Osteocyte (in vitro differentiated cells): ENCODE data around the gene ARSB. TPM values are rescaled to one million over a fixed set of nuclear protein-coding genes. Genes with fewer than 3 reads are reported as not detected.
A peak's percentile ranks its signal among the peaks of the same experiment; 100 is the strongest.

Source experiments
- DNase-seq: peaks from one replicate; pipeline ENCODE4 v3.0.0; 2021; ENCODE audit warnings: mixed read lengths; ENCODE audit not compliant: unreplicated experiment; ENCODE audit errors: extremely low spot score
- H3K27ac Mint-ChIP-seq: one replicate; pipeline ENCODE4 v1.8.0; 2021; ENCODE audit warnings: mild to moderate bottlenecking, mixed read lengths; ENCODE audit not compliant: unreplicated experiment
- H3K27me3 Mint-ChIP-seq: one replicate; pipeline ENCODE4 v1.8.0; 2021; ENCODE audit warnings: mixed read lengths; ENCODE audit not compliant: unreplicated experiment
- H3K36me3 Mint-ChIP-seq: one replicate; pipeline ENCODE4 v1.8.0; 2021; ENCODE audit warnings: mixed read lengths; ENCODE audit not compliant: unreplicated experiment
- H3K4me1 Mint-ChIP-seq: one replicate; pipeline ENCODE4 v1.8.0; 2021; ENCODE audit warnings: mixed read lengths; ENCODE audit not compliant: unreplicated experiment
- H3K4me3 Mint-ChIP-seq: one replicate; pipeline ENCODE4 v1.8.0; 2021; ENCODE audit warnings: mild to moderate bottlenecking, moderate library complexity, mixed read lengths; ENCODE audit not compliant: unreplicated experiment
- H3K9me3 Mint-ChIP-seq: one replicate; pipeline ENCODE4 v1.8.0; 2021; ENCODE audit warnings: mixed read lengths; ENCODE audit not compliant: unreplicated experiment
- total RNA-seq: library from RNA; stranded (reverse); gene quantifications from 2 replicates; pipeline ENCODE4 v1.2.1, GENCODE V29; 2021
- TF ChIP-seq, protein P1 (sequence below): fragments of 200-600 bp; sonication (generic); IDR thresholded peaks from 2 replicates; pipeline ENCODE4 v1.5.0; 2021; ENCODE audit warnings: antibody characterized with exemption, mild to moderate bottlenecking, moderate library complexity

Gene ARSB
- total RNA-seq, 1 donor from 2014 or later, result 34.9 TPM

DNA sequence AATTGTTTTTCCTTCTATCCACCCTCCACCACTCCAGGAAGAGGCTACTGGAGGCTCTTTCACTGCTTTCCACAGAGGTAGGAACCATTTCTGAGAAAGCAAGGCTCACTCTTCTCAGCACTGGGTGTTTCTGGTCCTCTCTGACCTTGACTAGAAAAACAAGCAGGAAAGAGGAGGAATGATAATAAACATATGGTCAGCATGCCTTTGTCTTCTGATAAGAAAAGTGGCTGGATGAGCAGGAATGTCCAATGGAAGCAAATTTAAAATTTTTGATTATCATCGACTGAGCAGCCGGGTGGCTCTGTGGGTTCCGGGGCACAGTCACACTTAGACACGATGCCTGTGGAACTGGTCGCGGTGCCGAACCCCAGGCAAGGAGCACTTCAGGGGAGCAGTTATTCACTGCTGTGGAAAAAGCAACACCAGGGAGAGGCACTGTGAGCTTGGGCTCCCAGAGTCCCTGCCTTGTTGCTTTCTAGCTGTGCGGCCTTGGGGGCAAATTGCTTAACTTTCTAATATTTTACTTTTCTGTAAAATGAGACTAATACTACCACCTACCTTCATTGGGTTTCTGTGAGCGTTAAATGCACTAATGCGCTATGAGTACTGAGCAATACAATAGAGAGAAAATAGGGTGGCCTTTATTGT is 179.5 kb downstream of the ARSB start:
- DNase-seq, result no peak
- Mint-ChIP-seq H3K27ac (peak overlapping the region; percentile 56), H3K36me3 (peaks cover 5% of the 10 kb centered on the region), H3K9me3 (no peaks in the 10 kb centered on the region), H3K4me3 (no peak overlapping the region), H3K27me3 (no peaks in the 10 kb centered on the region), H3K4me1 (peaks cover 62% of the 10 kb centered on the region)
- TF ChIP-seq, protein P1, sequence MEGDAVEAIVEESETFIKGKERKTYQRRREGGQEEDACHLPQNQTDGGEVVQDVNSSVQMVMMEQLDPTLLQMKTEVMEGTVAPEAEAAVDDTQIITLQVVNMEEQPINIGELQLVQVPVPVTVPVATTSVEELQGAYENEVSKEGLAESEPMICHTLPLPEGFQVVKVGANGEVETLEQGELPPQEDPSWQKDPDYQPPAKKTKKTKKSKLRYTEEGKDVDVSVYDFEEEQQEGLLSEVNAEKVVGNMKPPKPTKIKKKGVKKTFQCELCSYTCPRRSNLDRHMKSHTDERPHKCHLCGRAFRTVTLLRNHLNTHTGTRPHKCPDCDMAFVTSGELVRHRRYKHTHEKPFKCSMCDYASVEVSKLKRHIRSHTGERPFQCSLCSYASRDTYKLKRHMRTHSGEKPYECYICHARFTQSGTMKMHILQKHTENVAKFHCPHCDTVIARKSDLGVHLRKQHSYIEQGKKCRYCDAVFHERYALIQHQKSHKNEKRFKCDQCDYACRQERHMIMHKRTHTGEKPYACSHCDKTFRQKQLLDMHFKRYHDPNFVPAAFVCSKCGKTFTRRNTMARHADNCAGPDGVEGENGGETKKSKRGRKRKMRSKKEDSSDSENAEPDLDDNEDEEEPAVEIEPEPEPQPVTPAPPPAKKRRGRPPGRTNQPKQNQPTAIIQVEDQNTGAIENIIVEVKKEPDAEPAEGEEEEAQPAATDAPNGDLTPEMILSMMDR, result no peak

DNA sequence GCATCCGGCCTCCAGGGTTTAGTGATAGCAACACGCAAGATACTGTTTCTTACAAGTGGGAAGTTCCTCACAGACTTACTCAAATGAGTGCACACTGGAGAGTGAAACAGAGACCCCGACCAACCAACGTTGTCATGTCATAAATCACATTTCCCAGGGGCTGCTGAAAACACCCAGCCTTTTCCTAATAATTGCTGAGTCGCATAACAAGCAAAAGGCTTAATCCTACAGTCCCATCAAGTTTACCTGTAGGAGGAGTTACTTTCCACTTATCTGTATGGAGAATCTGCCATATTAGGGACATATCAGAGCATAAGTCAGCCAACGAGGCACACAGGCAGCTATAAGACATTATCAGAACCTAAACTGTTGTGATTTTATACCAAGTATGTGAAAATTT is 180.1 kb downstream of the ARSB start:
- Mint-ChIP-seq H3K4me1 (peaks cover 56% of the 10 kb centered on the region), H3K9me3 (no peaks in the 10 kb centered on the region), H3K27ac (peak overlapping the region; percentile 27), H3K27me3 (no peaks in the 10 kb centered on the region), H3K4me3 (no peak overlapping the region), H3K36me3 (peaks cover 6% of the 10 kb centered on the region)
- DNase-seq, result no peak
- TF ChIP-seq, protein P1, result no peak

DNA sequence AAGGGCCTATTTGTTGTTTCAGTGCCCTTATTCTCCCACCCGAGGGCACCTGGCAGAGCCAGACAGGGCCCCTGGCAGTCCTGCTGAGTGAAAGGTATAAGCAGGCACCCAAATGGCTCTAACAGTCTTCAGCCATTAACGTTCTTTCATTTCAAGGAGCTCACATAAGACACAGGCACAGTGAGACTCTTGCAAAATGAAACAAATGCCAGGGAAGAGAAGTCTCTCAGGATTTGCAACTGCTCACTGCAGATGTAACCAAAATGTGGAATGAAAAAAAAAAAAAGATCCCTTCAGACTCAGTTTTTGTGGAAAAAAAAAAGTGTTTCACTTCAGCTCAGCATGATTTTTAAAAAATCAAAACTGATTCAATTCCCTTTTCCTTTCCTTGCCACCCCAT is 181.2 kb downstream of the ARSB start:
- H3K36me3 Mint-ChIP-seq, result peaks cover 6% of the 10 kb centered on the region
- no peaks in the 10 kb centered on the region for H3K27me3 Mint-ChIP-seq
- DNase-seq, result no peak
- TF ChIP-seq, protein P1, result no peak
- H3K9me3 Mint-ChIP-seq, result no peaks in the 10 kb centered on the region
- H3K27ac Mint-ChIP-seq, result peak overlapping the region; percentile 48
- H3K4me1 Mint-ChIP-seq, result peaks cover 53% of the 10 kb centered on the region
- H3K4me3 Mint-ChIP-seq, result no peak overlapping the region

DNA sequence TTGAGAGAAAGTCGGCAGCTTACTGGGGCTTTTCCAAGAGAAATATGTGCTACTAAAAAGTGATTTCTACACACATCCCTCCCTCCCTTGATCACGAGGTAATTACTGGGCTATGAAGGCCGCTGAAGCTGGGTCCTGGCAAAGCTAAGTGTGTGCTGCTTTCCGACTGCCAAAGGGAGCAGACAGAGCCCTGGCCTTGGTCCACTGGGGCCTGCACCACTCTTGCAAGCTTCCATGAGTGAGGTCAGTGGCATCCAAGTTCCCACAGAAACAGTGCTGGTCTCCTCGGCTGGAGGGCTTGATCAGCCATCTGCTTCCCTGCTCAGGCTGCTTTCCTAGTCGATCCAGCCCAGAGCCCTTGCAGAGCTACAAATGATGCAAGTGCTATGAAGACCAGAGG is 181.8 kb downstream of the ARSB start:
- TF ChIP-seq, protein P1, result no peak
- Mint-ChIP-seq H3K4me3 (no peak overlapping the region), H3K27ac (peak overlapping the region; percentile 14), H3K9me3 (no peaks in the 10 kb centered on the region), H3K4me1 (peaks cover 49% of the 10 kb centered on the region), H3K27me3 (no peaks in the 10 kb centered on the region), H3K36me3 (peaks cover 6% of the 10 kb centered on the region)
- no peak for DNase-seq

DNA sequence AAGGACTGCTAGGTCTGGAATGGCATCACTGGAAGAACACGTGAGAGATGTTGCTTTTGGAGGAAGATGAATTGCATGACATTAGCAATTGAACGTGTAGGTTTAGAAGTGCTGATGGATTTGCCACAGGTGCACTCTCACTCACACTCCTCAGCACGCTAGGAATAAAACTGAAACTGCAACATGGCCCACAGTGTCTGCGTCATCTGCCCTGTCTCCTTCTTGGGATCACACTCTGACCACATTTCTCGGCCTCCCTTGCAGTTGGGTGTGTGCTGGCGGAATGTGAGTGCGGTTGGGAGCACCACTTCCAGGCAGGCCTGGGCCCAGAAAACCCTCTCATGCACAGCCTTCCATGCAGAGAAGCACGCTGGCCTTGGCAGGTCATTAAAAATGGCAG is 183.7 kb downstream of the ARSB start:
- DNase-seq, result no peak
- Mint-ChIP-seq H3K27me3 (no peaks in the 10 kb centered on the region), H3K36me3 (peaks cover 10% of the 10 kb centered on the region), H3K9me3 (no peaks in the 10 kb centered on the region), H3K4me1 (peaks cover 37% of the 10 kb centered on the region), H3K4me3 (no peak overlapping the region), H3K27ac (no peak overlapping the region)
- TF ChIP-seq, protein P1, result no peak
